ENCODE data around the gene PKIG. TPM values are rescaled to one million over a fixed set of nuclear protein-coding genes. Genes with fewer than 3 reads are reported as not detected.

The PKIG gene
- total RNA-seq, 1 donor from 2014 or later: 8.4 TPM

GRCh38 chr20:44598423-44599305 lies 16.3 kb downstream of the PKIG start:
- Histone ChIP-seq H3K4me3 (ENCODE audit: low read depth, low read length) (no peak overlapping the region), H3K27me3 (ENCODE audit: control insufficient read depth, insufficient read depth, low read length) (no peaks in the 10 kb centered on the region), H3K36me3 (ENCODE audit: control insufficient read depth, insufficient read depth, low read length) (no peaks in the 10 kb centered on the region)
- TF ChIP-seq, protein P1, sequence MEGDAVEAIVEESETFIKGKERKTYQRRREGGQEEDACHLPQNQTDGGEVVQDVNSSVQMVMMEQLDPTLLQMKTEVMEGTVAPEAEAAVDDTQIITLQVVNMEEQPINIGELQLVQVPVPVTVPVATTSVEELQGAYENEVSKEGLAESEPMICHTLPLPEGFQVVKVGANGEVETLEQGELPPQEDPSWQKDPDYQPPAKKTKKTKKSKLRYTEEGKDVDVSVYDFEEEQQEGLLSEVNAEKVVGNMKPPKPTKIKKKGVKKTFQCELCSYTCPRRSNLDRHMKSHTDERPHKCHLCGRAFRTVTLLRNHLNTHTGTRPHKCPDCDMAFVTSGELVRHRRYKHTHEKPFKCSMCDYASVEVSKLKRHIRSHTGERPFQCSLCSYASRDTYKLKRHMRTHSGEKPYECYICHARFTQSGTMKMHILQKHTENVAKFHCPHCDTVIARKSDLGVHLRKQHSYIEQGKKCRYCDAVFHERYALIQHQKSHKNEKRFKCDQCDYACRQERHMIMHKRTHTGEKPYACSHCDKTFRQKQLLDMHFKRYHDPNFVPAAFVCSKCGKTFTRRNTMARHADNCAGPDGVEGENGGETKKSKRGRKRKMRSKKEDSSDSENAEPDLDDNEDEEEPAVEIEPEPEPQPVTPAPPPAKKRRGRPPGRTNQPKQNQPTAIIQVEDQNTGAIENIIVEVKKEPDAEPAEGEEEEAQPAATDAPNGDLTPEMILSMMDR (IDR thresholded peaks at IDR 0.05; ENCODE audit: insufficient read depth, low read length, severe bottlenecking): peak; percentile 1
- DNase-seq (ENCODE audit: low read depth) (no peak), FAIRE-seq (no peak)

GRCh38 chr20:44599715-44600114 lies 17.3 kb downstream of the PKIG start:
- H3K4me3 ChIP-seq (ENCODE audit: low read depth, low read length): no peak overlapping the region
- FAIRE-seq (no peak), DNase-seq (ENCODE audit: low read depth) (no peak)
- TF ChIP-seq, protein P1 (IDR thresholded peaks at IDR 0.05; ENCODE audit: insufficient read depth, low read length, severe bottlenecking): no peak
- no peaks in the 10 kb centered on the region for H3K36me3 ChIP-seq (ENCODE audit: control insufficient read depth, insufficient read depth, low read length)
- H3K27me3 ChIP-seq (ENCODE audit: control insufficient read depth, insufficient read depth, low read length): no peaks in the 10 kb centered on the region

- Histone ChIP-seq H3K36me3 (ENCODE audit: control insufficient read depth, insufficient read depth, low read length) (no peaks in the 10 kb centered on the region), H3K4me3 (ENCODE audit: low read depth, low read length) (no peak overlapping the region), H3K27me3 (ENCODE audit: control insufficient read depth, insufficient read depth, low read length) (no peaks in the 10 kb centered on the region)
- no peak for DNase-seq (ENCODE audit: low read depth)
- TF ChIP-seq, protein P1 (IDR thresholded peaks at IDR 0.05; ENCODE audit: insufficient read depth, low read length, severe bottlenecking): no peak
- FAIRE-seq: no peak
These were observed 17.9 kb downstream of the PKIG start for GRCh38 chr20:44600301-44600700.

DNA sequence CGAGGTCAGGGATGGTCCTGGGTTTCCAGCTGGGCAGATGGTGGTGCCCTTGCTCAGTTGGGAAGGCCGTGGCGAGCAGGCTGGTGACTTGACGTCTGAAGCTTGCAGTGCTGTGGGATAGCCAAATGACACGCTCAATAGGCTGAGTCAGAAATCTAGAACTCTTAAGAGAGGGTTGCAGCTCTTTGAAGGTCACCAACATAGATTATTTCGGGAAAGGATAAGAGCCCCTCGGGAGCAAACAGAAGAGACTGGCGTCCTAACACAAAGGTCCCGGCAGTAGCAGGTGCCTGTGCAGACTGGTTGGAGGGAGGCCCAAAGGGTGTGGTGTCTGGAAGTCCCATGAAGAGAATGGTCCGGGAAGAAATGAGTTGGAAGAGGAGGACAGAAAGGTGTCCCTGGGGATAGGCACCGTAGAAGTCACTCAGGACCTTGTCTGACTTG lies 18.4 kb downstream of the PKIG start:
- Histone ChIP-seq H3K27me3 (ENCODE audit: control insufficient read depth, insufficient read depth, low read length) (no peaks in the 10 kb centered on the region), H3K36me3 (ENCODE audit: control insufficient read depth, insufficient read depth, low read length) (no peaks in the 10 kb centered on the region), H3K4me3 (ENCODE audit: low read depth, low read length) (no peak overlapping the region)
- TF ChIP-seq, protein P1 (IDR thresholded peaks at IDR 0.05; ENCODE audit: insufficient read depth, low read length, severe bottlenecking): no peak
- FAIRE-seq (no peak), DNase-seq (ENCODE audit: low read depth) (no peak)

- Histone ChIP-seq H3K4me3 (ENCODE audit: low read depth, low read length) (no peak overlapping the region), H3K27me3 (ENCODE audit: control insufficient read depth, insufficient read depth, low read length) (no peaks in the 10 kb centered on the region), H3K36me3 (ENCODE audit: control insufficient read depth, insufficient read depth, low read length) (no peaks in the 10 kb centered on the region)
- TF ChIP-seq, protein P1 (IDR thresholded peaks at IDR 0.05; ENCODE audit: insufficient read depth, low read length, severe bottlenecking): no peak
- no peak for FAIRE-seq
- DNase-seq (ENCODE audit: low read depth): no peak
These were observed 18.9 kb downstream of the PKIG start for GRCh38 chr20:44601236-44601671.

Measured in bronchial epithelial cell (primary cell).